ENCODE results near the gene MRGPRG.

Gene MRGPRG

DNA sequence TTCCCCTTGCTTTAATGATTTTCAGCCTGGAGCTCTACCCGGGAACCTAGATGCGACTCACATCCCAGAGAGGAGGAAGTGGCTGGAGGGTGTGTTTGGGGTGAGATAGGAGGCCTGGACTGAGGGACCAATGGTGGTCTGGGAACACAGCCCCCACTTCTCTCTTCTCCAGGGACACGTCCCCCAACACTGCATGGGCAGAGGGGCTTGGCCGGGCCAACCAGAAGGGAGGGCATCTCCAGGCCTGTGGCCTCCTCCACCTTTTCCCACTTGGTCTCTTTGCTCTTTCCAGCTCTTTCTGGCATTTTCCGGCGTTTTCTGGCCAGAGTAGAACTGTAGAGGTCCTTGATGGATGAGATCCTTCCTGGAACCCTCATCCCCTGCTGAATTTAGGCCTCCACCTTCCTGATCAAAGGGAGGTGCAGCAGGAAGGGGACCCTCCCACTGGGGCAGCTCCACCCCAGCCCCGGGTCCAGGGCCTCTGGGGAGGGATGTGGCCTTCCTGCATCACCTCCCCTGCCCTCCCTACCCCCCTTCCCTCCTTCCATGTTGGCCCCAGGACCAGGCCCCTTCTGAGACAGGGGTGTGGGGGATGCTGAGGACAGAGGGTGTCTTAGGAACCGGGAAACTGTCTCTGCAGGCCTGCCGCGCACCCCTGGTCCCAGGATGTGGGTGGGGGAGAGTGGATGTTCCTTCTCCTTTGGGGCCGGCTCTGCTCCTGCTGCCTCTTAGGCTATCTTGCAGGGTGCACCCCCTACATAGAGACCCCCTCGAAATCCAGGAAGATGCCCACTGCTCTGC, 24.4 kb downstream of the MRGPRG start:
- TF ChIP-seq POLR2AphosphoS5 (IDR thresholded peaks at IDR 0.05; ENCODE audit: low read depth, low read length) (no peak), TAF1 (IDR thresholded peaks at IDR 0.05; ENCODE audit: borderline replicate concordance, low read depth, low read length) (no peak), POLR2A (IDR thresholded peaks at IDR 0.05; ENCODE audit: low read depth, low read length) (no peak)
- DNase-seq (ENCODE audit: insufficient read length) = no peak
- no peak for FAIRE-seq

- TF ChIP-seq POLR2A (IDR thresholded peaks at IDR 0.05; ENCODE audit: low read depth, low read length) (no peak), POLR2AphosphoS5 (IDR thresholded peaks at IDR 0.05; ENCODE audit: low read depth, low read length) (no peak), TAF1 (IDR thresholded peaks at IDR 0.05; ENCODE audit: borderline replicate concordance, low read depth, low read length) (no peak)
- no peak for FAIRE-seq
Observed at GRCh38 chr11:3193373-3194015, 25.1 kb downstream of the MRGPRG start.

DNA sequence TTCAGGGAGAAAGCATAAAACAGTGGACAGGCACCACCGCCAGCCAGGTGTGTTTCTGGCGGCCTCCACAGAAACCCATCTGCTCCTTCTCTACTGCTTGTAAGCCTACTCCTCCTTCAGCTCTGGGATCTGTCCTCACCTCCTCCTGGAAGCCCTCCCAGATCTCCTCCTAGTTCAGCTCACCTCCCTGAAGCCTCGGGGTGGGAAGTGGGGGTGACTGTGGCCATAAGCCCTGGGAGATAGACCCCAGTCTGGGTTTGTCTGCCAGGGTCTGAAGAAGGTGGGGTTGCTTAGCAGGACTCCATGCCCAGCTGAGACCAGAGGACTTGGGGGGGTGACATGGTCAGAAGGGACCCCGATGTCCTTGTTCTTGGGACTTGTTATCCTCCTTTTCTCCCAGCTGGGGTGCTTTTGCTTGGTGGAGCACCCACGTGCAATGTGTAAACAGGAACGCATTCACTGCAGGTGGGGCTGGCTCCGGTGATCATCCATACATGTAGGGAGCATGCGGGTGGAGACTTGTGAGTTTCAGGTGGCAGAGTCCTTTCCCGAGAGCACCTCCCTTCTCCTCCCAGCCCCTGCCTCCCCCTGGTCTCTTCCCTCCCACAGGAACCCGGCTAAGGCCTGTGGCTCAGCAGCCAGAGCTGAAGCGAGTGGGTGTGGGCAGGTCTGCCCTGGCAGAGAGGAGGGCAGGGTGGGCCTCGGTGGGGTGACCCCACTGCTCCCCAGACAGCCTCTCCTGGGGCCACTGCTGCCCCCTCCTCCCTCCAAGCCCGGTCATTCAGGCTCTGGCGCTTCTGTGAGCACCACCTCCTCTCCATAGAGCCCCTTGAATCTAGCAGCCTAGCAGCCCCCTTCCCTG, 25.9 kb downstream of the MRGPRG start:
- FAIRE-seq = no peak
- DNase-seq (ENCODE audit: insufficient read length) = no peak
- TF ChIP-seq TAF1 (IDR thresholded peaks at IDR 0.05; ENCODE audit: borderline replicate concordance, low read depth, low read length) = no peak
- no peak for TF ChIP-seq POLR2AphosphoS5 (IDR thresholded peaks at IDR 0.05; ENCODE audit: low read depth, low read length)
- TF ChIP-seq POLR2A (IDR thresholded peaks at IDR 0.05; ENCODE audit: low read depth, low read length) = no peak

More at GRCh38 chr11:3193373-3194015, 25.1 kb downstream of the MRGPRG start:
- no peak for DNase-seq (ENCODE audit: insufficient read length)

- no peak for FAIRE-seq
- TF ChIP-seq TAF1 (IDR thresholded peaks at IDR 0.05; ENCODE audit: borderline replicate concordance, low read depth, low read length) (no peak), POLR2AphosphoS5 (IDR thresholded peaks at IDR 0.05; ENCODE audit: low read depth, low read length) (no peak)
- DNase-seq (ENCODE audit: insufficient read length) = no peak
Observed at GRCh38 chr11:3191586-3192324, 26.9 kb downstream of the MRGPRG start.

DNA sequence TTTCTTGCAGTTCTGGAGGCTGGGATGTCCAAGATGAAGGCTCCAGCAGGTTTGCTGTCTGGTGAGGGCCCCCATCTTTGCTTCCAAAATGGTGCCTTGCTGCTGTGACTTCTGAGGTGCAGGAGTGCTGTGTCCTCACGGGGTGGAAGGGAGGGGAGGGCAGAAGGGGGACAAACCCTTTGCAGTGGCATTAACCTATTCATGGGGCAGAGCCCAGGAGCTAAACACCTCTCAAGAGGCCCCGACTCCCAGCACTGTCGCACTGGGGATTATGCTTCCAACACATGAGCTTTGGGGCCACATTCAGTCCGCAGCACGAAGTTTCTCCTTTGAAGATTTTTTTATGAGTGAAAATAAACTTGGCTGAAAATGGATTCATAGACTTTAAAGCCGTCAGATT, 28.0 kb downstream of the MRGPRG start:
- TF ChIP-seq POLR2A (IDR thresholded peaks at IDR 0.05; ENCODE audit: low read depth, low read length) = no peak
- DNase-seq (ENCODE audit: insufficient read length) = no peak
- FAIRE-seq = no peak

DNA sequence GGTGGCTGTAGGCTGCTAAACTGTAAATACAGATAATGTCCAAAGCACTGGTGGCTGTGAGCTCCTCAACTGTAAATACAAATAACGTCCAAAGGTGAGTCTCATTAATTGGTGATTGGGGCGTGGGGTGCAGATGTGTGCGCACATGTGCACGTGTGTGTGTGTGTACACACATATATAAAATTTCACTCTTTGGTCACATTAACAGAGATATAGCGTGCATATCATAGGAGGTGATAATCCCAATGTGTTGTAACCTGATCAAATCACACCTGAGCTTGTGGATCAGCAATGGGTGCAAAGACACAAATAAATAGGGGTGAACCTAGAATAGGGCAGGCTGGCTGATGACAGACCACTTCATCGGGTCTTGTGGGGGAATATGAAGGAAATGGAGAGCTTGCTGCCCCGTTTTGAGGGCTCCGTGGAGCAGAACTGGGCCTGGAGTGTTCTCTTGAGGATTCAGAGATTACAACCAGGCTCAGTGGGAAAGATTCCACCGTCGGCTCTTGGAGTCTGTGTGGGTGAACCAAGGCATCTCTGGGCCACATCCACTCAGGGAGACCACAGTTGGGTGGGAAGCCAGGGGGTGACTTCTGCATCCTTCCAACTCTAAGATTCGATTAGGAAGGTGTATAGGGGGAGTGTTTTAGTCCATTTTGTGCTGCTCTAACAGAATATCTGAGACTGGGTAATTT, 28.6 kb downstream of the MRGPRG start:
- no peak for TF ChIP-seq POLR2AphosphoS5 (IDR thresholded peaks at IDR 0.05; ENCODE audit: low read depth, low read length)
- DNase-seq (ENCODE audit: insufficient read length) (no peak), FAIRE-seq (no peak)

DNA sequence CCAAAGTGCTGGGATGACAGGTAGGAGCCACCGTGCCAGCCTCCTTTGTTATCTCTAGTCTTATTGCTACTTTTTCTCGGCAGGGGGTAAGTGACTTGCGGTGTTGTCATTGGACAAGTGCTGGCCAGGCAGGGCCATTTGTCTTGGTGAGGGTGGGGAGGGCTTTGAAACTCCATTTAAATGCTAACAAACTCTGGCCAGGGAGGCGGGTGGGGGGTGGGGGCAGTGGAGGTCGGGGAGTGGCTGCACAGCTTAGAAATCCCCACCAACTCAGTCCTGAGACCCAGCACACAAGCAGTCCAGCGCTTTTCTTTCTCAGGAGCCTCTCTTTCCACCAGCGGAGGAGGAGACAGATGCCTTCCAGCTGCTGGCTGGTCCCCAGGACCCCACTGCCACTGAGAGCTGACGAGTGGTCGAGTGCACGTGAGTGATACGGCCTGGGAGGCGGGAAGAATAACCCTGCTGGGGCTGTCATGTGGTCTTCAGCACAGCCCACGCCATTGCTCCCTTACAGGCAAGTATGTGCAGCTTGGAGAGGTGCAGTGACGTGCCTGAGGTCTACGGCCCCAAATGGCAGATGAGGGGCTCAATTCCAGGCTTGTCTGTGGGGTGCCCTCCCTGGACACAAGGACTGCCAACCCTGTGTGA, 29.3 kb downstream of the MRGPRG start:
- FAIRE-seq (no peak), DNase-seq (ENCODE audit: insufficient read length) (no peak)
- TF ChIP-seq POLR2A (IDR thresholded peaks at IDR 0.05; ENCODE audit: low read depth, low read length) = no peak
- no peak for TF ChIP-seq TAF1 (IDR thresholded peaks at IDR 0.05; ENCODE audit: borderline replicate concordance, low read depth, low read length)
- no peak for TF ChIP-seq POLR2AphosphoS5 (IDR thresholded peaks at IDR 0.05; ENCODE audit: low read depth, low read length)

DNA sequence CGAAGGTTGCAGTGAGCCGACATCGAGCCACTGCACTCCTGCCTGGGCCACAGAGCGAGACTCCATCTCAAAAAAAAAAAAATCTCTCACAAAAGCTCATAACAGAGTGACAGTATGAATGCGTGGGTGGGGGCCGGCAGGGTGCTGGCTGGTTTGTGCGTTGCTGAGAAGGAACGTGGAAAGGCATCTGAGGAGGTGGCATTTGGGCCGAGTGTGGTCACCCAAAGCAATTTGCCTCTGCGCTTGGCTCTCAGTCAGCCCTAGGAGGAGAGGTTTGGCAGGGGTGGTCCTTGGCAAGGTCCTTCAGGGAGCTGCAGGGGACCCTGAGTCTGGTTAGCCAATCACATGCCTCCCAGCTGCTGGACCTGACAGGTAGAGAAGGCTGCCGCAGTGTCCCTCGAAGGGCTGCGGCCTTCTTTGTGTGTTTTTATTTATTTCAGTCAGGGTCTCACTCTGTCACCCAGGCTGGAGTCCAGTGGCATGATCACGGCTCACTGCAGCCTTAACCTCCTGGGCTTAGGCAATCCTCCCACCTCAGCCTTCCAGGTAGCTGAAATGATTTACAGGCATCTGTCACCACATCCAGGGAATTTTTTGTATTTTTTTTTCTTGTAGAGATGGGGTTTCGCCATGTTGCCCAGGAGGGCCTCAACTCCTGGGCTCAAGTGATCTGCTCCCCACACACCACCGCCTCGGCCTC, 30.0 kb downstream of the MRGPRG start:
- FAIRE-seq = no peak
- no peak for TF ChIP-seq POLR2A (IDR thresholded peaks at IDR 0.05; ENCODE audit: low read depth, low read length)
- no peak for TF ChIP-seq POLR2AphosphoS5 (IDR thresholded peaks at IDR 0.05; ENCODE audit: low read depth, low read length)
- TF ChIP-seq TAF1 (IDR thresholded peaks at IDR 0.05; ENCODE audit: borderline replicate concordance, low read depth, low read length) = no peak

DNA sequence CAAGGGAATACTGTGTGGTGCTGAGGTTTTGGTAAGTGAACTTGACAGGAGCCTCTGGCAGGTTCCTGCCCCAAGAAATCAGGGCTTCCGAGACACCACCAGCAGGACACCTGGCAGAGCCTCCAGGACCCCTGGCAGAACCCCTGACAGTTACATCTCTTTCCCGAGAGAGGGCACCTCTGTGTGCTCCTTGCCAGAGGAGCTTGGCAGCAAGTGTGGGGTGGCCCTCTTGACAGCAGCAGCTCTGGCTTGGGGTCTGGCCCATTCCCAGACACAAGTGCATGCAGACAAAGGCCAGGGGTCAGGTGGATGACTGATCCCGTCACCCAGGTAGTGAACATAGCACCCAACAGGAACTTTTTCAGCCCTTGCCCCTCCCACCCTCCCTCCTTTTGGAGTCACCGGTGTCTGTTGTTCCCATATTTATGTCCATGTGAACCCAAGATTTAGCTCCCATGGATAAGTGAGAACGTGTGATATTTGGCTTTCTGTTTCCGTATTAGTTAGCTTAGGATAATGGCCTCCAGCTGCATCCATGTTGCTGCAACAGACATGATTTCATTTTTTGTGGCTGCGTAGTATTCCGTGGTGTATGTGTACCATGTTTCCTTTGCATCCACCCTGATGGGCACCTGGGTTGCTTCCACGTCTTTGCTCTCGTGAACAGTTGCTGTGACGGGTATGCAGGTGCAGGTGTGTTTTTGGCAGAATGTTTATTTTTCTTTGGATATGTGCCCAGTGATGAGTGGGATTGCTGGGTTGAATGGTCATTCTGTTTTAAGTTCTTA, 32.3 kb downstream of the MRGPRG start:
- no peak for FAIRE-seq
- TF ChIP-seq POLR2AphosphoS5 (IDR thresholded peaks at IDR 0.05; ENCODE audit: low read depth, low read length) (no peak), TAF1 (IDR thresholded peaks at IDR 0.05; ENCODE audit: borderline replicate concordance, low read depth, low read length) (no peak), POLR2A (IDR thresholded peaks at IDR 0.05; ENCODE audit: low read depth, low read length) (no peak)
- DNase-seq (ENCODE audit: insufficient read length) = no peak

More for the DNA sequence above, 30.0 kb downstream of the MRGPRG start:
- no peak for DNase-seq (ENCODE audit: insufficient read length)
